HFFc6 (cell line): ENCODE measurements around the gene GLO1. TPM values are rescaled to one million over a fixed set of nuclear protein-coding genes. Genes with fewer than 3 reads are reported as not detected.

ENCODE experiments used
- DNase-seq: peaks from one replicate; pipeline ENCODE4 v3.0.0-alpha.2; 2018
- H3K27ac Mint-ChIP-seq: 2 replicates; pipeline ENCODE4 v1.8.0; 2020; ENCODE audit warnings: mild to moderate bottlenecking, mixed read lengths
- H3K27me3 Mint-ChIP-seq: 2 replicates; pipeline ENCODE4 v1.8.0; 2021; ENCODE audit warnings: mild to moderate bottlenecking, moderate library complexity, mixed read lengths; ENCODE audit not compliant: insufficient read depth
- H3K36me3 Mint-ChIP-seq: 2 replicates; pipeline ENCODE4 v1.8.0; 2021; ENCODE audit warnings: low read depth, mixed read lengths
- H3K4me1 Mint-ChIP-seq: 2 replicates; pipeline ENCODE4 v1.8.0; 2020; ENCODE audit warnings: low read depth, mixed read lengths
- H3K4me3 Mint-ChIP-seq: 2 replicates; pipeline ENCODE4 v1.8.0; 2020; ENCODE audit warnings: mild to moderate bottlenecking, moderate library complexity, mixed read lengths
- H3K9me3 Mint-ChIP-seq: 2 replicates; pipeline ENCODE4 v1.8.0; 2020; ENCODE audit warnings: mild to moderate bottlenecking, mixed read lengths
- CTCF ChIP-seq: fragments of 200-600 bp; sonication (generic); IDR thresholded peaks from 2 replicates; pipeline ENCODE4 v1.5.0; 2021; ENCODE audit warnings: antibody characterized with exemption, mild to moderate bottlenecking
- total RNA-seq, 6 experiments: library from RNA; stranded (reverse); fragmentation: NEBNext Ultra II Directional; extraction: Animal tissue kit (Norgen Biotek cat#: 25700); gene quantifications; 2 replicates in 1 of 6; 3 replicates in 5 of 6; pipeline ENCODE4 v1.2.3, GENCODE V29; 2021

Gene GLO1
- total RNA-seq, 6 experiments from 2014 or later = 89.2 to 113 (median 99.2) TPM

GRCh38 chr6:38656896-38657295 is 46.0 kb downstream of the GLO1 start:
- no peak for TF ChIP-seq CTCF
- H3K4me1 Mint-ChIP-seq = no peaks in the 10 kb centered on the region
- no peaks in the 10 kb centered on the region for H3K9me3 Mint-ChIP-seq
- DNase-seq = no peak
- no peak overlapping the region for H3K4me3 Mint-ChIP-seq
- H3K27ac Mint-ChIP-seq = no peak overlapping the region
- peaks cover 2% of the 10 kb centered on the region; the same call in 1 of the 2 replicates for H3K27me3 Mint-ChIP-seq
- H3K36me3 Mint-ChIP-seq = no peaks in the 10 kb centered on the region

- Mint-ChIP-seq H3K4me1 (peaks cover 10% of the 10 kb centered on the region), H3K4me3 (no peak overlapping the region), H3K9me3 (no peaks in the 10 kb centered on the region), H3K27ac (no peak overlapping the region), H3K36me3 (no peaks in the 10 kb centered on the region), H3K27me3 (0 out of 2 replicates have a peak, but pooled peaks cover 2% of the 10 kb centered on the region)
- no peak for DNase-seq
- TF ChIP-seq CTCF = no peak
Observed at GRCh38 chr6:38654263-38654662, 48.7 kb downstream of the GLO1 start.

- no peak for TF ChIP-seq CTCF
- no peaks in the 10 kb centered on the region for H3K9me3 Mint-ChIP-seq
- no peak overlapping the region for H3K27ac Mint-ChIP-seq
- peak; percentile 26 for DNase-seq
- H3K36me3 Mint-ChIP-seq = no peaks in the 10 kb centered on the region
- H3K4me1 Mint-ChIP-seq = peaks cover 13% of the 10 kb centered on the region
- H3K4me3 Mint-ChIP-seq = no peak overlapping the region
- 0 out of 2 replicates have a peak, but pooled peaks cover 2% of the 10 kb centered on the region for H3K27me3 Mint-ChIP-seq
Observed at GRCh38 chr6:38651121-38651784, 51.7 kb downstream of the GLO1 start.

GRCh38 chr6:38650207-38650752 is 52.7 kb downstream of the GLO1 start:
- Mint-ChIP-seq H3K4me1 (peaks cover 16% of the 10 kb centered on the region), H3K9me3 (no peaks in the 10 kb centered on the region), H3K27me3 (0 out of 2 replicates have a peak, but pooled peaks cover 2% of the 10 kb centered on the region), H3K36me3 (no peaks in the 10 kb centered on the region), H3K4me3 (no peak overlapping the region), H3K27ac (no peak overlapping the region)
- no peak for TF ChIP-seq CTCF
- DNase-seq = no peak

- Mint-ChIP-seq H3K4me3 (no peak overlapping the region), H3K27ac (no peak overlapping the region), H3K36me3 (no peaks in the 10 kb centered on the region), H3K9me3 (no peaks in the 10 kb centered on the region), H3K27me3 (0 out of 2 replicates have a peak, but pooled peaks cover 2% of the 10 kb centered on the region), H3K4me1 (peaks cover 16% of the 10 kb centered on the region)
- DNase-seq = no peak
- TF ChIP-seq CTCF = no peak
Observed at GRCh38 chr6:38649744-38650143, 53.2 kb downstream of the GLO1 start.
